Fibroblast of mammary gland (primary cell): ENCODE results near the gene HS3ST1.
A peak's percentile ranks its signal among the peaks of the same experiment; 100 is the strongest.

ENCODE experiments used
- DNase-seq: peaks from one replicate; pipeline ENCODE4 v3.0.0-alpha.2; 2010; ENCODE audit warnings: low read depth
- H3K4me3 ChIP-seq: 2 replicates; pipeline ENCODE4 v1.5.1; 2011; ENCODE audit warnings: low read depth, mild to moderate bottlenecking, low read length, moderate library complexity; ENCODE audit not compliant: control insufficient read depth
- TF ChIP-seq, protein P1 (sequence below): conservative IDR thresholded peaks from 2 replicates; pipeline ENCODE4 v1.5.1; 2011; ENCODE audit warnings: low read depth, low read length, inconsistent platforms; ENCODE audit not compliant: control insufficient read depth, insufficient read depth

The HS3ST1 gene

DNA sequence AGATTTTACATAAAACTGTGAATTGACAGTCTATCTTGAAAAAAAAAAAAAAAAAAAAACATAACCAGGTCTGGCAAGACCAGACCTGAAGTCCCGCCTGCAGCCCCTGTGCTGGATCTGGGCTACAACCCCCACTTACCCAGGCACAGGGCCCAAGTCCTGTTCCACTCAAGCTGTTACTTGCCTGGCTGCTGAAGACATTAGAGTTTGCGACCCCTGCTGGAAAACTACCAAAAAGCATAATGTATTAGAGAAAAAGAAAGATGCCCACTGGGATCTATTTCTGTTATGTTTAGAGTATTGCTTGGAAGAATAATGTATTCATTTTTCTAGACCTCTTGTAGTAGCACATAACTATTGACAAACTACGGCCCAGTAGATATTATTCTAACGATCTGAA lies 4.7 kb downstream of the HS3ST1 start:
- H3K4me3 ChIP-seq = no peak overlapping the region

DNA sequence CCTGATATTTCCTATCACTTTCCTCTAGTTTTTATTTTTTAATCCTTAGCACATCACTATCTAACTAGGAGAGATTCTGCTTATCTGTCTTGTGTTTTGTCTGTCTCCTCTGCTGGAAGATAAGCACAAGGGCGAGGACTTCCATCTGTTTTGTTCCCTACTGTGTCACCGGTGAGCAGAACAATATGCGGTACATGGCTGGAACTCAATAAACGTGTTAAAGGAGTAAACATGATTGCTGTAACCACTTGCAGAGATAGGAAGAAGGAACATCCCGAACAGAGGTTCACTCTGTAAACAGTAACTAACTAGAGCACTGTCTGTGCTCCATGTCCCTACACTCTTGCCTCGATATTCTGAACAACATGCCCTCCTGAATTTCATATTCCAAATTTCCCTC lies 5.2 kb downstream of the HS3ST1 start:
- no peak for DNase-seq
- TF ChIP-seq, protein P1, sequence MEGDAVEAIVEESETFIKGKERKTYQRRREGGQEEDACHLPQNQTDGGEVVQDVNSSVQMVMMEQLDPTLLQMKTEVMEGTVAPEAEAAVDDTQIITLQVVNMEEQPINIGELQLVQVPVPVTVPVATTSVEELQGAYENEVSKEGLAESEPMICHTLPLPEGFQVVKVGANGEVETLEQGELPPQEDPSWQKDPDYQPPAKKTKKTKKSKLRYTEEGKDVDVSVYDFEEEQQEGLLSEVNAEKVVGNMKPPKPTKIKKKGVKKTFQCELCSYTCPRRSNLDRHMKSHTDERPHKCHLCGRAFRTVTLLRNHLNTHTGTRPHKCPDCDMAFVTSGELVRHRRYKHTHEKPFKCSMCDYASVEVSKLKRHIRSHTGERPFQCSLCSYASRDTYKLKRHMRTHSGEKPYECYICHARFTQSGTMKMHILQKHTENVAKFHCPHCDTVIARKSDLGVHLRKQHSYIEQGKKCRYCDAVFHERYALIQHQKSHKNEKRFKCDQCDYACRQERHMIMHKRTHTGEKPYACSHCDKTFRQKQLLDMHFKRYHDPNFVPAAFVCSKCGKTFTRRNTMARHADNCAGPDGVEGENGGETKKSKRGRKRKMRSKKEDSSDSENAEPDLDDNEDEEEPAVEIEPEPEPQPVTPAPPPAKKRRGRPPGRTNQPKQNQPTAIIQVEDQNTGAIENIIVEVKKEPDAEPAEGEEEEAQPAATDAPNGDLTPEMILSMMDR = no peak
- H3K4me3 ChIP-seq = no peak overlapping the region

More for the DNA sequence above, 4.7 kb downstream of the HS3ST1 start:
- no peak for DNase-seq
- TF ChIP-seq, protein P1 = peak; percentile 18

DNA sequence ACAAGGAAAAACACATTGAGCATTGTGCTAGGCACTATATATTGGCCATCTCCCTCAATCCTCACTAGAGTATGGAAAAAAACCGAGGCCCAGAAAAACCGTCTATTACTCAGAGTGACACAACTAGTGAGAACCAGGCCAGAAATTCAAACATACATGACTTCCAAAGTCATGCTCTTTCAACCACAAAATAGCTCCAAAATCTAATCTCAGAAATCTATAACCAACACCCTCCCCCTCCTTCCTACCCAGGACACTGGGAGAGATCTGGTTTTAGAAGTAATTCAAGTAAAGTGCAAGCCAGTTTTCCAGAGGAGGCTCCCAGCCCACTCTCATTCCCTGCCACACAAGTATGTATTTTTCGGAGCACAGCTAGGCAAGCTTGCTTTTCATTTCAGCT lies 7.6 kb downstream of the HS3ST1 start:
- no peak for DNase-seq
- H3K4me3 ChIP-seq = no peak overlapping the region
- TF ChIP-seq, protein P1 = no peak

DNA sequence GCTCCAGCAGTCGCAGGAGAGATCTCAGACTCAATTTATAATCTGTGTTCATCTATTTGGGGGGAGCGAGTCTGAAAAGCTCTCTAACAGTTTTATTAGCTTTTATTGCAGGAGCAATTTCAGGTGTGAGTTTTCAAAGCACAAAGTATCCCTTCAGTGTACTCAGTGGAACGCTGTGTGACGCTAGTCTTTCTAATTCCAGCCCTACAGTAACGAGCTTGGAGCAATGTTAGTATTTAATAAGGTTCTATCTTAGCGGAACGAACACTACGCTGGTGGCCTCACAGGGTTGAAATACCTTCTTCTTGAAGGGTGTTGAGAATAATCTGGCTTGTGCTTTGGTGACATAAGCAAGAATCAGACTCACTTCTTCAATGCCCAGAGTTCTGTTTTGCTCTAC lies 8.4 kb downstream of the HS3ST1 start:
- DNase-seq = no peak
- H3K4me3 ChIP-seq = no peak overlapping the region
- TF ChIP-seq, protein P1 = no peak

DNA sequence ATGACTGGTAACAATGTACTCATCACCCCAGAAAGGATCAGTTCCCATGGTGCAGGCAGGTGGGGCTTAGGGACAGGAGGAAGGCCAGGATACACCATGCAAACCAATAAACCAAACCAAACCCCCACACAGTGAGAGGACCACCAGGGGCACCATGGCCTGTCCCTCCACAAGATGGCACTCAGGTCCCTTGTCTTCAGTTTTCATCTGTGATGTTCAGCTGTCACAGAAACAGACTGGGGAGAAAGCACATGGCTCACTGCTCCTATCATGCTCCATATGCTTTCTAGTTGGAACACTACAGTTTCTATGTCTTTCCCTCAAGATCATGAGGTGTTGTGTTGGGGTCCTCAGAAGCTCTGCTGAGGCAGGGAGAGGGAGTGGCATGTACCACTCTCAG lies 10.1 kb downstream of the HS3ST1 start:
- TF ChIP-seq, protein P1 = no peak
- no peak for DNase-seq
- H3K4me3 ChIP-seq = no peak overlapping the region

DNA sequence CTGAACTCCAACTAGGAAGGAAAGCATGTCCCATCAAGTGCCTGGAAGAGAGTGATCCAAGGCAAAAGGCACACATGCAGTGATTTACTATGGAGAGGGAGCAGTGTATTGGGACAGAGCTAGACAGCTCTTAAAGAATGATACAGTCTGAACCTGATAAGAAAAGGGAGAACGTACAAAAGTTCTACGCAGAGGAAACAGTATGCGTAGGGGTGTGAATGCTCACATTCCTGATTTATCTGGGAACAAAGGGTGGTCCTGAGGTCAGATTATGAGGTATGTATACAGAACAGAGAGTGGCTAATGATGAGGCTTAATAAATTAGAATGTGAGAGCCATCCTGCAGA lies 12.0 kb downstream of the HS3ST1 start:
- no peak overlapping the region for H3K4me3 ChIP-seq
- TF ChIP-seq, protein P1 = no peak
- no peak for DNase-seq

DNA sequence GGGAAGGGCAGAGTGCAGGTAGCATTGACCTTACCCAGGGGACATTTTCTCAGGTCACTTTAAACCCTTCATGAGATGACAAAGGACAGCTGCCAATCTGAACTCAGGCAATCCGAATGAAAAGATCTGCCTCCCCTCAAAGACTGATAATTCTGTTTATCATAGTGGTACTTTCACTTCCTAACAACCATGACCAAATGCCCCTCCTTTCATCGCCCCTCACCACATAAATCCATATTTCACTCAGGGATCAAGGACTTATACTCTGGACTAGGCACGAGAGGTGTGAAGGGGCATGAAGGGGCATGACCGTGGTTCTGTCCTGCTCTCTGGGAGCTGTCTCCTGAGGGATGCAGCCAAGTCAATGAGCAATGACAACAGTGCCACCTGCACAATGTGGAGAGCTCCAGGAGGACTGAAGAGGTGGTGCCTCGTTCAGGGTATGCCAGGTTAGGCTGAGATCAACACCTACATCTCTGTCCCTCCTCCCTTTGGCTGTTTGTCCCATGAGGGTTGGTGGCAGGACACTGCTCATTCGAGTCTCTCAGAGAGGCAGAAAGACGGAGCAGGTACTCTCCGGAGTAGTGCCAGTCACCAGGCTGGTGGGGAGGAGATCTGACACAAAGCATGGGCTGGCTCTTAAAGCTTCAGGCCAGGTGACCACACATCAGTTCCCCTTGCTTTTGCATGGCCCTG lies 12.5 kb downstream of the HS3ST1 start:
- no peak for DNase-seq
- TF ChIP-seq, protein P1 = no peak
- no peak overlapping the region for H3K4me3 ChIP-seq
